IMR-90 (cell line): ENCODE results near the gene ZBTB40. TPM values are rescaled to one million over a fixed set of nuclear protein-coding genes. Genes with fewer than 3 reads are reported as not detected.

Experiments used
- ATAC-seq: fragments of 200-7000 bp; cut with Tn5 transposase; 2 replicates; pipeline ENCODE4 v1.9.1; 2020; ENCODE audit warnings: low read depth, mild to moderate bottlenecking, moderate library complexity
- BruUV-seq: library from RNA; stranded (reverse); fragments of 400-500 nt; replicated peaks from 2 replicates; lab custom pipeline; 2021; lab: Mats Ljungman, UMichigan
- CTCF ChIA-PET: fragments of 300-600 bp; formaldehyde crosslinking; extraction: SDS; loops from one replicate; lab custom pipeline; 2021; ENCODE audit warnings: antibody characterized with exemption; lab: Yijun Ruan, JAX
- POLR2A ChIA-PET: fragments of 300-600 bp; sonication (Branson Sonifier 250); formaldehyde crosslinking; loops from one replicate; lab custom pipeline; 2022; ENCODE audit warnings: antibody characterized with exemption; ENCODE audit not compliant: unreplicated experiment; lab: Charles Lee
- DNase-seq: peaks from one replicate; pipeline ENCODE4 v3.0.0; 2013
- H2AFZ ChIP-seq: replicated peaks from 2 replicates; pipeline ENCODE3; 2013; ENCODE audit warnings: low read length, mild to moderate bottlenecking; ENCODE audit not compliant: poor library complexity
- H2AK5ac ChIP-seq: 2 replicates; pipeline ENCODE4 v1.6.1; 2013; ENCODE audit warnings: low read depth, low read length, inconsistent platforms
- H2AK9ac ChIP-seq: replicated peaks from 2 replicates; pipeline ENCODE3; 2013; ENCODE audit warnings: mild to moderate bottlenecking, low read depth, low read length, moderate library complexity; ENCODE audit not compliant: poor library complexity
- H2BK120ac ChIP-seq: 2 replicates; pipeline ENCODE4 v1.6.1; 2013; ENCODE audit warnings: low read depth, low read length, inconsistent platforms
- H2BK15ac ChIP-seq: 3 replicates; pipeline ENCODE4 v1.6.1; 2013; ENCODE audit warnings: low read depth, low read length, inconsistent platforms
- H2BK20ac ChIP-seq: 2 replicates; pipeline ENCODE4 v1.6.1; 2013; ENCODE audit warnings: low read depth, mild to moderate bottlenecking, inconsistent platforms, low read length, moderate library complexity
- H2BK5ac ChIP-seq: 2 replicates; pipeline ENCODE4 v1.6.1; 2013; ENCODE audit warnings: mild to moderate bottlenecking, low read depth, low read length, inconsistent platforms; ENCODE audit not compliant: poor library complexity, severe bottlenecking
- H3K14ac ChIP-seq: replicated peaks from 2 replicates; pipeline ENCODE4 v1.6.1; 2013; ENCODE audit warnings: low read depth, low read length, inconsistent platforms
- H3K18ac ChIP-seq: 2 replicates; pipeline ENCODE4 v1.6.1; 2013; ENCODE audit warnings: low read depth, low read length, control low read depth
- H3K23ac ChIP-seq: 2 replicates; pipeline ENCODE4 v1.6.1; 2013; ENCODE audit warnings: low read depth, low read length, inconsistent platforms
- H3K27ac ChIP-seq: 2 replicates; pipeline ENCODE4 v1.5.1; 2013; ENCODE audit warnings: mild to moderate bottlenecking, control low read depth, low read length; ENCODE audit not compliant: insufficient read depth
- H3K27me3 ChIP-seq: 2 replicates; pipeline ENCODE4 v1.6.1; 2013; ENCODE audit warnings: low read length; ENCODE audit not compliant: control insufficient read depth, insufficient read depth
- H3K36me3 ChIP-seq: 2 replicates; pipeline ENCODE4 v1.6.1; 2013; ENCODE audit warnings: low read length, mixed read lengths; ENCODE audit not compliant: control insufficient read depth, insufficient read depth
- H3K4ac ChIP-seq: 2 replicates; pipeline ENCODE4 v1.6.1; 2013; ENCODE audit warnings: low read depth, low read length, inconsistent platforms
- H3K4me1 ChIP-seq: 2 replicates; pipeline ENCODE4 v1.6.1; 2013; ENCODE audit warnings: low read length, mixed read lengths; ENCODE audit not compliant: control insufficient read depth, insufficient read depth
- H3K4me2 ChIP-seq: 2 replicates; pipeline ENCODE4 v1.6.1; 2013; ENCODE audit warnings: low read depth, mild to moderate bottlenecking, control low read depth, low read length, moderate library complexity
- H3K4me3 ChIP-seq: 2 replicates; pipeline ENCODE4 v1.5.1; 2013; ENCODE audit warnings: low read depth, mild to moderate bottlenecking, control low read depth, low read length, moderate library complexity; ENCODE audit not compliant: insufficient read depth
- H3K56ac ChIP-seq: 2 replicates; pipeline ENCODE4 v1.6.1; 2013; ENCODE audit warnings: low read length, inconsistent platforms; ENCODE audit not compliant: insufficient read depth; ENCODE audit errors: extremely low read depth
- H3K79me1 ChIP-seq, 2 experiments: 2 replicates each; pipeline ENCODE4 v1.6.1; 2013; ENCODE audit warnings: low read length in 2 of 2, inconsistent platforms in 1 of 2, low read depth in 1 of 2
- H3K9ac ChIP-seq: 2 replicates; pipeline ENCODE4 v1.6.1; 2013; ENCODE audit warnings: low read depth, low read length, control low read depth
- H3K9me1 ChIP-seq: 2 replicates; pipeline ENCODE4 v1.6.1; 2013; ENCODE audit warnings: low read length, inconsistent platforms; ENCODE audit not compliant: insufficient read depth
- H3K9me3 ChIP-seq: 2 replicates; pipeline ENCODE4 v1.6.1; 2013; ENCODE audit warnings: low read length; ENCODE audit not compliant: control insufficient read depth, insufficient read depth
- H4K20me1 ChIP-seq: 2 replicates; pipeline ENCODE4 v1.6.1; 2013; ENCODE audit warnings: low read length, inconsistent platforms; ENCODE audit not compliant: insufficient read depth
- H4K5ac ChIP-seq: 2 replicates; pipeline ENCODE4 v1.6.1; 2013; ENCODE audit warnings: mild to moderate bottlenecking, low read depth, low read length, control low read depth
- H4K8ac ChIP-seq, 2 experiments: 2 replicates each; pipeline ENCODE4 v1.6.1; 2013; ENCODE audit warnings: low read depth in 2 of 2, low read length in 2 of 2, control low read depth in 1 of 2, inconsistent platforms in 1 of 2
- H4K91ac ChIP-seq: 2 replicates; pipeline ENCODE4 v1.6.1; 2013; ENCODE audit warnings: low read depth, low read length, inconsistent platforms; ENCODE audit not compliant: insufficient read depth
- BHLHE40 ChIP-seq: fragments of 150-350 bp; IDR thresholded peaks from 2 replicates; pipeline ENCODE4 v1.6.1; 2016; ENCODE audit warnings: mild to moderate bottlenecking, low read depth, low read length
- CEBPB ChIP-seq: IDR thresholded peaks from 2 replicates; pipeline ENCODE4 v1.6.1; 2012; ENCODE audit warnings: low read depth, low read length, improper control_type of control experiment
- ELK1 ChIP-seq: fragments of 150-350 bp; IDR thresholded peaks from 2 replicates; pipeline ENCODE4 v1.6.1; 2016; ENCODE audit warnings: low read depth, mild to moderate bottlenecking, low read length, moderate library complexity, borderline replicate concordance
- MAFK ChIP-seq: IDR thresholded peaks from 2 replicates; pipeline ENCODE4 v1.6.1; 2012; ENCODE audit warnings: low read depth, low read length, improper control_type of control experiment
- MAZ ChIP-seq: IDR thresholded peaks from 2 replicates; pipeline ENCODE4 v1.6.1; 2012; ENCODE audit warnings: low read depth, mild to moderate bottlenecking, low read length, improper control_type of control experiment, moderate library complexity, borderline replicate concordance
- MXI1 ChIP-seq: IDR thresholded peaks from 2 replicates; pipeline ENCODE4 v1.6.1; 2012; ENCODE audit warnings: low read depth, mild to moderate bottlenecking, low read length, moderate library complexity, borderline replicate concordance
- NFE2L2 ChIP-seq: fragments of 150-350 bp; IDR thresholded peaks from 2 replicates; pipeline ENCODE4 v1.6.1; 2016; ENCODE audit warnings: low read depth, mild to moderate bottlenecking, low read length
- RAD21 ChIP-seq: IDR thresholded peaks from 2 replicates; pipeline ENCODE4 v1.6.1; 2012; ENCODE audit warnings: low read length, improper control_type of control experiment
- WGBS, 2 experiments: methylation state at CpG; one replicate each; pipeline versions ENCODE4 v1.1.5 to v1.1.7; 2013; ENCODE audit warnings: missing lambda C conversion rate in 2 of 2; ENCODE audit not compliant: insufficient read length in 1 of 2; ENCODE audit errors: extremely low coverage in 2 of 2; 5-methylcytosine and 5-hydroxymethylcytosine counted together
- dilution Hi-C: fragments of 300-500 bp; cut with HindIII; formaldehyde crosslinking; loops from one replicate; pipeline ENCODE4 v1.14.3; 2018; ENCODE audit warnings: low sequenced_read_pairs; ENCODE audit not compliant: unreplicated experiment
- in situ Hi-C: fragments of 300-500 bp; cut with MboI; formaldehyde crosslinking; loops from 3 replicates; pipeline ENCODE4 v1.14.3; 2019; ENCODE audit warnings: low sequenced_read_pairs, inconsistent platforms, mixed read lengths
- intact Hi-C: fragments of 100-400 bp; cut with micrococcal nuclease; formaldehyde crosslinking; loops from 2 replicates; pipeline ENCODE4 v1.10.0; 2022
- polyA plus RNA-seq, 3 experiments: library from polyadenylated mRNA; depleted of rRNA; stranded (reverse); fragments of >200 nt; gene quantifications; 2 replicates each; pipeline ENCODE4 v1.2.3, GENCODE V29; 2012; ENCODE audit warnings: low replicate concordance in 1 of 3
- total RNA-seq: library from RNA; depleted of rRNA; stranded (reverse); fragments of >200 nt; gene quantifications from 2 replicates; pipeline ENCODE4 v1.2.3, GENCODE V29; 2012

Gene ZBTB40
- total and polyA plus RNA-seq, 2 of the 4 experiments (the other 2 are of a cell fraction), result 6.0 to 9.7 TPM

DNA sequence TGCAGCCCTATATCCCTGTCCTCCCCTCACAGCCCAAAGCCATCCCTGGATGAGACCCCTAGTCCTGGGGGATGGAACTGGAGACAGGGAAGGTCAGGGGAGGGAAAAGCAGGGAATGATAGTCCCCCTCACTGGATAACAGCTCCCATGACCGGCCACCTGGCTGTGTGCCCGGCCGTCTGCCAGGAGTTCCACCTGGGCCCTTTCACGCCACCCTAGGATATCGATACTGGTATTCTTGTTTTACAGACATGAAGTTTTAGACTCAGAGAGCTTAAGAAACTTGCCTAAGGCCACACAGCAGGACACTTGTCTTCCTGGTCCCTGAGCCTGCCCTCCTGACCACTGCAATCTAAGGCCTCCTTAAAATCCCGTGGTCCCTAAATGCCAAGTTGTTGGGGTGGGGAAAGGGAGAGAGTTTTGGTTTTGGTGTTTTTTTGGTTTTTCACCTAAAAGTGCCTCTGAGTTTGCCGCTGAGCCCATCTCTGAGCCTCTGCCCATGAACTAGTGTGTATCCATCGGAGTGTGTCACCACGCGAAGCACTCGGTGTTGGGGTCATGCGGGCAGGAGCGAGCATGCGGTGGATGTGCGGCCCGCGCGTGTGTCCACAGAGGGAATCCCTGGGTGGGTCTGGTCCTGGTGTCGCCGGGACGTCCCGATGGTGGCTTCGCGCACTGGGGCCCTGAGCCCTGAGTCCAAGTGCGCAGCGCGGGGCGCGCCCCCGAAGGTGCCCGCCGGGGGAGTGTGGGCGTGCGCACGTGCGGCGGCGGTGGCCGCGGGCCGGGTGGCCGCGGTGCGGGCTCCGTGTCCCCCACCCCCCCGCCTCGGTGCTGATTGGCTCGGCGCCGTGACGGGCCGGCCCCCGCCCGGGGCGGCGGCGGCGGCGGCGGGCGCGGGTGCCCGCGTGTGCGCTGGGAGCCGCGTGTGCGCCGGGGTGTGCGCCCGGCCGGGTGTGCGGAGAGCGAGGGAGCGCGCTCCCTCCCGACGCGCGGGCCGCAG, 111.2 kb downstream of the ZBTB40 start, which contains the start of gene EPHA8:
TSS of gene EPHA8 (plus strand) at position 906 of the 1,000 bp plus-strand sequence. CDS start 147 bp downstream, outside the sequence.
- no peak within 1 kb of the TSS for H2BK120ac ChIP-seq
- POLR2A ChIA-PET, result interaction anchor here (0.9 kb wide), 1 partner anchor 13 kb away, joined by 3 read pairs; no protein-coding TSS in a partner anchor
- H3K36me3 ChIP-seq, result no peaks in the 10 kb centered on the region
- no peak within 1 kb of the TSS for H3K27ac ChIP-seq
- no peaks in the 10 kb centered on the region for H3K9me1 ChIP-seq
- H2AK9ac ChIP-seq, result no peak within 1 kb of the TSS
- H4K91ac ChIP-seq, result no peak within 1 kb of the TSS
- no peak within 1 kb of the TSS for H3K9ac ChIP-seq
- intact Hi-C loops, result no loop called here
- WGBS, 2 experiments, result 2% methylated on average over 39 of the region's 81 CpGs; no CpG with 5 or more reads in 1 of the 2 experiments
- H2AFZ ChIP-seq, result no peak within 1 kb of the TSS
- no peak within 1 kb of the TSS for H3K14ac ChIP-seq
- H3K4me1 ChIP-seq, result no peaks in the 10 kb centered on the region
- H4K20me1 ChIP-seq, result no peaks in the 10 kb centered on the region
- H3K4me2 ChIP-seq, result no peak within 1 kb of the TSS
- CTCF ChIA-PET, result no interaction called here
- dilution Hi-C loops, result no loop called here
- in situ Hi-C loops, result no loop called here
- no peak within 1 kb of the TSS for H2BK5ac ChIP-seq
- no peaks in the 10 kb centered on the region for H3K79me1 ChIP-seq
- H3K23ac ChIP-seq, result no peak within 1 kb of the TSS
- no peak for DNase-seq
- no peak within 1 kb of the TSS for H4K8ac ChIP-seq
- peaks cover 89% of the 10 kb centered on the region for H3K27me3 ChIP-seq
- H3K18ac ChIP-seq, result no peak within 1 kb of the TSS
- TF ChIP-seq CEBPB (no peak), ELK1 (no peak), NFE2L2 (no peak), RAD21 (no peak), MXI1 (no peak), BHLHE40 (peak; percentile 58; the same call in 1 of the 2 replicates), MAFK (no peak), MAZ (no peak)
- no peak within 1 kb of the TSS for H2BK15ac ChIP-seq
- H3K4me3 ChIP-seq, result no peak within 1 kb of the TSS
- H4K5ac ChIP-seq, result no peak within 1 kb of the TSS
- no peak within 1 kb of the TSS for H3K56ac ChIP-seq
- no peaks in the 10 kb centered on the region for H3K9me3 ChIP-seq
- H2AK5ac ChIP-seq, result no peak within 1 kb of the TSS
- H3K4ac ChIP-seq, result no peak within 1 kb of the TSS
- no peak; the same call in 1 of the 2 replicates for ATAC-seq
- BruUV-seq, result no TSS peak
- no peak within 1 kb of the TSS for H2BK20ac ChIP-seq
